SK-N-MC (cell line): Measurements from ENCODE around the gene CTDSP1.

Experiments
- DNase-seq: peaks from one replicate; pipeline ENCODE4 v3.0.0-alpha.2; 2011; ENCODE audit warnings: low read depth, low spot score
- H3K27ac ChIP-seq: fragments of 200-600 bp; sonication (generic); 2 replicates; pipeline ENCODE4 v1.5.1; 2016; ENCODE audit warnings: mixed run types
- H3K36me3 ChIP-seq: fragments of 200-600 bp; sonication (generic); 2 replicates; pipeline ENCODE4 v1.6.1; 2017; ENCODE audit warnings: antibody characterized with exemption, low read length, mixed read lengths; ENCODE audit not compliant: insufficient read depth
- H3K4me3 ChIP-seq: fragments of 200-600 bp; sonication (generic); 2 replicates; pipeline ENCODE4 v1.5.1; 2016
- H3K9ac ChIP-seq: fragments of 200-600 bp; sonication (generic); 2 replicates; pipeline ENCODE4 v1.8.0; 2017; ENCODE audit warnings: mixed run types, mixed read lengths; ENCODE audit not compliant: insufficient read length
- H3K9me3 ChIP-seq: fragments of 200-600 bp; sonication (generic); 2 replicates; pipeline ENCODE4 v1.6.1; 2017; ENCODE audit warnings: low read depth, mild to moderate bottlenecking, antibody characterized with exemption, low read length, moderate library complexity, mixed read lengths
- EZH2 ChIP-seq: fragments of 200-600 bp; sonication (generic); IDR thresholded peaks from one replicate; pipeline ENCODE4 v1.6.1; 2017; ENCODE audit warnings: antibody characterized with exemption
- FOXP2 ChIP-seq: optimal IDR thresholded peaks from 2 replicates; pipeline ENCODE3; 2011; ENCODE audit warnings: mild to moderate bottlenecking, moderate library complexity; ENCODE audit not compliant: insufficient read depth; ENCODE audit errors: extremely low read length, control extremely low read depth
- POLR2AphosphoS5 ChIP-seq: IDR thresholded peaks from 2 replicates; pipeline ENCODE4 v1.6.1; 2012; ENCODE audit warnings: mild to moderate bottlenecking, low read depth, low read length, borderline replicate concordance

CTDSP1 gene

GRCh38 chr2:218405746-218406208, 6.1 kb downstream of the CTDSP1 start:
- DNase-seq: no peak
- Histone ChIP-seq H3K36me3 (peaks cover 21% of the 10 kb centered on the region; the same call in 1 of the 2 replicates), H3K27ac (peak overlapping the region; percentile 80), H3K9me3 (no peaks in the 10 kb centered on the region), H3K4me3 (peak overlapping the region; percentile 82), H3K9ac (peak overlapping the region; percentile 65)
- TF ChIP-seq POLR2AphosphoS5 (no peak), FOXP2 (no peak), EZH2 (no peak)

- no peaks in the 10 kb centered on the region for H3K9me3 ChIP-seq
- peak overlapping the region; percentile 82 for H3K4me3 ChIP-seq
- peak overlapping the region; percentile 89 for H3K27ac ChIP-seq
- H3K36me3 ChIP-seq: peaks cover 19% of the 10 kb centered on the region; the same call in 1 of the 2 replicates
- TF ChIP-seq FOXP2: no peak
- TF ChIP-seq EZH2: no peak
- TF ChIP-seq POLR2AphosphoS5: peak; percentile 12; the same call in 1 of the 2 replicates
- no peak for DNase-seq
- H3K9ac ChIP-seq: peak overlapping the region; percentile 65
Observed at GRCh38 chr2:218406209-218406948, 6.7 kb downstream of the CTDSP1 start.

- Histone ChIP-seq H3K9ac (peak overlapping the region; percentile 61), H3K4me3 (peak overlapping the region; percentile 82), H3K27ac (peak overlapping the region; percentile 89), H3K9me3 (no peaks in the 10 kb centered on the region), H3K36me3 (peaks cover 12% of the 10 kb centered on the region; the same call in 1 of the 2 replicates)
- TF ChIP-seq POLR2AphosphoS5: no peak; the same call in 1 of the 2 replicates
- no peak for DNase-seq
Observed at GRCh38 chr2:218406949-218407618, 7.4 kb downstream of the CTDSP1 start.

- no peak for DNase-seq
- no peak overlapping the region for H3K9ac ChIP-seq
- peaks cover 6% of the 10 kb centered on the region; the same call in 1 of the 2 replicates for H3K36me3 ChIP-seq
- no peak for TF ChIP-seq FOXP2
- no peak for TF ChIP-seq EZH2
- no peak for TF ChIP-seq POLR2AphosphoS5
- no peak overlapping the region for H3K4me3 ChIP-seq
- H3K9me3 ChIP-seq: no peaks in the 10 kb centered on the region
- no peak overlapping the region for H3K27ac ChIP-seq
Observed at GRCh38 chr2:218407717-218408116, 8.0 kb downstream of the CTDSP1 start.

GRCh38 chr2:218418321-218418716, 18.7 kb downstream of the CTDSP1 start:
- H3K9ac ChIP-seq: no peak overlapping the region
- no peak overlapping the region for H3K4me3 ChIP-seq
- H3K27ac ChIP-seq: no peak overlapping the region
- no peak for DNase-seq
- no peaks in the 10 kb centered on the region for H3K36me3 ChIP-seq
- H3K9me3 ChIP-seq: no peaks in the 10 kb centered on the region
- TF ChIP-seq POLR2AphosphoS5 (no peak), EZH2 (no peak), FOXP2 (no peak)

- Histone ChIP-seq H3K9me3 (no peaks in the 10 kb centered on the region), H3K27ac (no peak within 1 kb of the TSS), H3K9ac (no peak within 1 kb of the TSS), H3K36me3 (no peaks in the 10 kb centered on the region), H3K4me3 (no peak within 1 kb of the TSS)
- no peak for DNase-seq
- TF ChIP-seq POLR2AphosphoS5 (no peak), EZH2 (no peak), FOXP2 (no peak)
Observed at GRCh38 chr2:218418717-218419458, 19.2 kb downstream of the CTDSP1 start, which contains the start of gene VIL1. Gene VIL1, plus strand, starts transcription at chr2:218419123. Its CDS starts 4,656 bp downstream, at chr2:218423779.

- Histone ChIP-seq H3K27ac (no peak overlapping the region), H3K9me3 (no peaks in the 10 kb centered on the region), H3K4me3 (no peak overlapping the region), H3K9ac (no peak overlapping the region), H3K36me3 (no peaks in the 10 kb centered on the region)
- DNase-seq: no peak
- TF ChIP-seq FOXP2 (no peak), EZH2 (no peak), POLR2AphosphoS5 (no peak)
Observed at GRCh38 chr2:218419630-218420216, 20.1 kb downstream of the CTDSP1 start.

- no peak overlapping the region for H3K9ac ChIP-seq
- no peaks in the 10 kb centered on the region for H3K9me3 ChIP-seq
- TF ChIP-seq FOXP2 (no peak), POLR2AphosphoS5 (no peak), EZH2 (no peak)
- no peak for DNase-seq
- H3K4me3 ChIP-seq: no peak overlapping the region
- H3K36me3 ChIP-seq: no peaks in the 10 kb centered on the region
- H3K27ac ChIP-seq: no peak overlapping the region
Observed at GRCh38 chr2:218421027-218421426, 21.4 kb downstream of the CTDSP1 start.
